HEK293 (cell line): ENCODE results near the gene ZNF556.

Experiments used
- SETDB1 ChIP-seq: IDR thresholded peaks from one replicate; pipeline ENCODE4 v1.6.1; 2017; ENCODE audit warnings: mild to moderate bottlenecking, low read length, moderate library complexity, mixed read lengths; ENCODE audit not compliant: insufficient read length
- ZNF221 ChIP-seq: fragments of 450-650 bp; formaldehyde crosslinking; IDR thresholded peaks from 2 replicates; pipeline ENCODE4 v1.5.1; 2017; ENCODE audit warnings: missing biosample characterization, missing genetic modification characterization, borderline replicate concordance

DNA sequence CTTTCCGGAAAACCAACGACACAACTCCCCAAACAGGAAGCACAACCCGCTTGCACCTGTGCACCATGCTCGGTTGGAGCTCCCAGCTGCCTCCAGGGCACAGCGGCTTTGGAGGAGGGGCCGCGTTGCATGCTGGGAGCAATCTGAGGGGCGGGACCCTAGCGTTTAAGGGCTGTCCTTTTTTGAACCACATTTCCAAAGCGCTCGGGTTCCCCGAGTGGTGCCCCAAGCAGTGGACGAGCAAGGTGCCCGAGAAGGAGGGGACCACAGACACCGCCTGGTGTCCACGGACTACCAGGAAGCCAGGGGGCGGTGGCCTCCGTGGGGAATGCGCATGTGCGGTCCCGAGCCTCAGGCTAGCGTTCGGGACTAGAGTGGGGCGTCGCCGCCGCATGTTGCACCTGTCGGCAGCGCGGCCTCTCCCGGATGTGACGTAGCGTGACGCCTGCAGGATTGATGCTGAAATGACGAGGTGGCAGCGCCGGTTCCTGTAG is 21.6 kb downstream of the ZNF556 start:
- no peak for TF ChIP-seq SETDB1
- no peak for TF ChIP-seq ZNF221 (tag by site-specific recombination)
